Spleen (tissue), 7 donors: ENCODE data around the gene LOXHD1.

Source experiments
- CTCF ChIP-seq, 11 experiments: fragments of 200-600 bp in 7 of 11; fragments of 450-650 bp in 4 of 11; sonication (generic) in 4 of 11; IDR thresholded peaks in 8 of 11; conservative IDR thresholded peaks in 3 of 11; 1 replicate in 7 of 11; 2 replicates in 4 of 11; pipeline versions ENCODE4 v1.4.0 to v1.8.0; 2016 to 2021; ENCODE audit warnings: antibody characterized with exemption in 11 of 11, inconsistent platforms in 4 of 11, mild to moderate bottlenecking in 1 of 11
- POLR2A ChIP-seq, 3 donors: fragments of 450-650 bp; IDR thresholded peaks; one replicate each; pipeline ENCODE4 v1.5.1; 2017; ENCODE audit warnings: antibody characterized with exemption in 3 of 3, mild to moderate bottlenecking in 1 of 3
- donor health status: DM: no; HTN: no; CAD: no; lungs with moderate emphysema.
- donor health status: DM: no; HTN: no; CAD: no.
- donor health status: DM: no; HTN: no; CAD: no.

- no peak for TF ChIP-seq POLR2A (IDR thresholded peaks at IDR 0.05)
- TF ChIP-seq CTCF (IDR thresholded peaks at IDR 0.05 in 8 of 11, conservative IDR thresholded peaks at IDR 0.05 in 3 of 11) = no peak
Observed at GRCh38 chr18:46621871-46622270, 35.1 kb downstream of the LOXHD1 start.
